ENCODE results near the gene LRRC37B.
"Not testable (repeated sequence)": the region's sequence is repeated elsewhere in the genome, so short reads cannot be mapped to it uniquely, and the experiment has no call there.

DNA sequence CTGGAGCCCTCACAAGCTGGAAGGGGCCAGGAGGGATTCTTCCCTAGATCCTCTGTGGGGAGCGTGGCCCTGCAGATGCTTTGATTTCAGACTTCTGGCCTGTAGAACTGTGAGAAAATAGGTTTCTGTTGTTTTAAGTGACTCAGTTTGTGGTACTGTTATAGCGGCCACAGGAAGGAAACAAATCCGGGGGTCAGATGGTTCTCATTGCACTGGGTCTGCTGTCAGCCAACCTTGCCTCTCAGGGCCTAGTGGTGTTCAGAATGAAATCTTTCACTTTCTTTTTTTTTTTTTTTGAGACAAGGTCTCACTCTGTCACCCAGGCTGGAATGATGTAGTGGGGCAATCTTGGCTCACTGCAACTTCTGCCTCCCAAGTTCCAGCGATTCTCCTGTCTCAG, 64.8 kb downstream of the LRRC37B start:
- TF ChIP-seq, protein P1, sequence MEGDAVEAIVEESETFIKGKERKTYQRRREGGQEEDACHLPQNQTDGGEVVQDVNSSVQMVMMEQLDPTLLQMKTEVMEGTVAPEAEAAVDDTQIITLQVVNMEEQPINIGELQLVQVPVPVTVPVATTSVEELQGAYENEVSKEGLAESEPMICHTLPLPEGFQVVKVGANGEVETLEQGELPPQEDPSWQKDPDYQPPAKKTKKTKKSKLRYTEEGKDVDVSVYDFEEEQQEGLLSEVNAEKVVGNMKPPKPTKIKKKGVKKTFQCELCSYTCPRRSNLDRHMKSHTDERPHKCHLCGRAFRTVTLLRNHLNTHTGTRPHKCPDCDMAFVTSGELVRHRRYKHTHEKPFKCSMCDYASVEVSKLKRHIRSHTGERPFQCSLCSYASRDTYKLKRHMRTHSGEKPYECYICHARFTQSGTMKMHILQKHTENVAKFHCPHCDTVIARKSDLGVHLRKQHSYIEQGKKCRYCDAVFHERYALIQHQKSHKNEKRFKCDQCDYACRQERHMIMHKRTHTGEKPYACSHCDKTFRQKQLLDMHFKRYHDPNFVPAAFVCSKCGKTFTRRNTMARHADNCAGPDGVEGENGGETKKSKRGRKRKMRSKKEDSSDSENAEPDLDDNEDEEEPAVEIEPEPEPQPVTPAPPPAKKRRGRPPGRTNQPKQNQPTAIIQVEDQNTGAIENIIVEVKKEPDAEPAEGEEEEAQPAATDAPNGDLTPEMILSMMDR (IDR thresholded peaks at IDR 0.05; ENCODE audit: poor library complexity, severe bottlenecking), result not testable (repeated sequence)
- TF ChIP-seq EZH2 (IDR thresholded peaks at IDR 0.05; ENCODE audit: borderline replicate concordance, insufficient read depth, low read length, poor library complexity, severe bottlenecking); POLR2AphosphoS5 (IDR thresholded peaks at IDR 0.05); RAD21 (conservative IDR thresholded peaks at IDR 0.05); MXI1 (conservative IDR thresholded peaks at IDR 0.05; ENCODE audit: poor library complexity, severe bottlenecking); TAF1 (IDR thresholded peaks at IDR 0.05; ENCODE audit: low read depth); EP300 (conservative IDR thresholded peaks at IDR 0.05; ENCODE audit: poor library complexity, severe bottlenecking): not testable (repeated sequence)
- TF ChIP-seq, protein P2, sequence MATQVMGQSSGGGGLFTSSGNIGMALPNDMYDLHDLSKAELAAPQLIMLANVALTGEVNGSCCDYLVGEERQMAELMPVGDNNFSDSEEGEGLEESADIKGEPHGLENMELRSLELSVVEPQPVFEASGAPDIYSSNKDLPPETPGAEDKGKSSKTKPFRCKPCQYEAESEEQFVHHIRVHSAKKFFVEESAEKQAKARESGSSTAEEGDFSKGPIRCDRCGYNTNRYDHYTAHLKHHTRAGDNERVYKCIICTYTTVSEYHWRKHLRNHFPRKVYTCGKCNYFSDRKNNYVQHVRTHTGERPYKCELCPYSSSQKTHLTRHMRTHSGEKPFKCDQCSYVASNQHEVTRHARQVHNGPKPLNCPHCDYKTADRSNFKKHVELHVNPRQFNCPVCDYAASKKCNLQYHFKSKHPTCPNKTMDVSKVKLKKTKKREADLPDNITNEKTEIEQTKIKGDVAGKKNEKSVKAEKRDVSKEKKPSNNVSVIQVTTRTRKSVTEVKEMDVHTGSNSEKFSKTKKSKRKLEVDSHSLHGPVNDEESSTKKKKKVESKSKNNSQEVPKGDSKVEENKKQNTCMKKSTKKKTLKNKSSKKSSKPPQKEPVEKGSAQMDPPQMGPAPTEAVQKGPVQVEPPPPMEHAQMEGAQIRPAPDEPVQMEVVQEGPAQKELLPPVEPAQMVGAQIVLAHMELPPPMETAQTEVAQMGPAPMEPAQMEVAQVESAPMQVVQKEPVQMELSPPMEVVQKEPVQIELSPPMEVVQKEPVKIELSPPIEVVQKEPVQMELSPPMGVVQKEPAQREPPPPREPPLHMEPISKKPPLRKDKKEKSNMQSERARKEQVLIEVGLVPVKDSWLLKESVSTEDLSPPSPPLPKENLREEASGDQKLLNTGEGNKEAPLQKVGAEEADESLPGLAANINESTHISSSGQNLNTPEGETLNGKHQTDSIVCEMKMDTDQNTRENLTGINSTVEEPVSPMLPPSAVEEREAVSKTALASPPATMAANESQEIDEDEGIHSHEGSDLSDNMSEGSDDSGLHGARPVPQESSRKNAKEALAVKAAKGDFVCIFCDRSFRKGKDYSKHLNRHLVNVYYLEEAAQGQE (IDR thresholded peaks at IDR 0.05; ENCODE audit: borderline replicate concordance), result not testable (repeated sequence)
